Measurements from ENCODE around the gene UPB1. TPM values are rescaled to one million over a fixed set of nuclear protein-coding genes. Genes with fewer than 3 reads are reported as not detected.

The UPB1 gene
- total and polyA plus RNA-seq, 10 of the 15 experiments (the other 5 are each of a cell fraction or from before 2014, with no cell fraction given): 0.89 to 20.5 (median 3.1) TPM

- H3K4me1 ChIP-seq (ENCODE audit: control insufficient read depth, insufficient read depth, low read length): peaks cover 7% of the 10 kb centered on the region
- POLR2A ChIA-PET: interaction anchor here (1.2 to 1.5 kb wide), 2 partner anchors 25 to 43 kb away, joined by 4 to 5 read pairs; no protein-coding TSS in a partner anchor
- FAIRE-seq: no peak
- H2AFZ ChIP-seq (ENCODE audit: control insufficient read depth, low read depth, low read length): peak overlapping the region; percentile 66
- TF ChIP-seq, protein P1, sequence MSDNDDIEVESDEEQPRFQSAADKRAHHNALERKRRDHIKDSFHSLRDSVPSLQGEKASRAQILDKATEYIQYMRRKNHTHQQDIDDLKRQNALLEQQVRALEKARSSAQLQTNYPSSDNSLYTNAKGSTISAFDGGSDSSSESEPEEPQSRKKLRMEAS (IDR thresholded peaks at IDR 0.05; ENCODE audit: low read depth, low read length): no peak
- TF ChIP-seq NFYA (IDR thresholded peaks at IDR 0.05; ENCODE audit: borderline replicate concordance, low read depth, low read length) (no peak), BHLHE40 (IDR thresholded peaks at IDR 0.05; ENCODE audit: borderline replicate concordance in 1 of 2, low read depth in 2 of 2, low read length in 1 of 2) (no peak)
- BruUV-seq (replicated peaks): no TSS peak
- no peaks in the 10 kb centered on the region for H4K20me1 ChIP-seq (ENCODE audit: control insufficient read depth, insufficient read depth)
- H3K36me3 ChIP-seq (ENCODE audit: control insufficient read depth in 2 of 2, insufficient read depth in 2 of 2, low read length in 1 of 2): no peaks in the 10 kb centered on the region
- in situ Hi-C loops (cut with MboI): no loop called here
- intact Hi-C loops (cut with micrococcal nuclease; ENCODE audit: unreplicated experiment): no loop called here
- H3K79me2 ChIP-seq (ENCODE audit: control insufficient read depth, insufficient read depth, low read length): no peaks in the 10 kb centered on the region
- no peaks in the 10 kb centered on the region for H3K27me3 ChIP-seq (replicated peaks in 1 of 2; ENCODE audit: control insufficient read depth in 2 of 2, insufficient read depth in 2 of 2, low read length in 1 of 2)
- CTCF ChIA-PET: interaction anchor here (1.1 to 2.4 kb wide), 6 partner anchors 22 to 47 kb away, joined by 3 to 10 read pairs (median 4); no protein-coding TSS in a partner anchor
- SMC1A ChIA-PET (ENCODE audit: uncharacterized antibody, unreplicated experiment): interaction anchor here (0.5 to 1.9 kb wide), 8 partner anchors 17 to 50 kb away, joined by 3 to 10 read pairs (median 4); no protein-coding TSS in a partner anchor
- no peak for DNase-seq (ENCODE audit: low read depth, low spot score)
- RAD21 ChIA-PET (ENCODE audit: unreplicated experiment): interaction anchor here (2.6 kb wide), 1 partner anchor 25 kb away, joined by 13 read pairs; no protein-coding TSS in a partner anchor
- no peak overlapping the region for H3K9ac ChIP-seq (ENCODE audit: control insufficient read depth, insufficient read depth, low read length)
- 100% methylated on average over 1 of the region's 1 CpG for WGBS (ENCODE audit: insufficient coverage, insufficient replicate concordance, low lambda C conversion rate, missing lambda C conversion rate)
- H3K4me3 ChIP-seq: no peak overlapping the region
- ATAC-seq: no peak
- no peaks in the 10 kb centered on the region for H3K9me3 ChIP-seq (replicated peaks; ENCODE audit: control insufficient read depth, insufficient read depth, low read length)
- no peak overlapping the region for H3K4me2 ChIP-seq (ENCODE audit: control insufficient read depth, insufficient read depth)
- no peak overlapping the region for H3K27ac ChIP-seq (ENCODE audit: control insufficient read depth, insufficient read depth)
Measured at GRCh38 chr22:24459911-24460310, 35.2 kb upstream of the UPB1 start.

GRCh38 chr22:24460418-24461089 is 34.6 kb upstream of the UPB1 start:
- ATAC-seq (peak; percentile 97), FAIRE-seq (no peak), DNase-seq (ENCODE audit: low read depth, low spot score) (peak; percentile 42)
- 34% methylated on average over 10 of the region's 10 CpGs for WGBS (ENCODE audit: insufficient coverage, insufficient replicate concordance, low lambda C conversion rate, missing lambda C conversion rate)
- ChIA-PET POLR2A (interaction anchor here (1.0 to 1.8 kb wide), 5 partner anchors 10 to 42 kb away, joined by 3 to 5 read pairs (median 4); partner anchors contain the start of gene ADORA2A), SMC1A (ENCODE audit: uncharacterized antibody, unreplicated experiment) (interaction anchor here (0.9 to 1.9 kb wide), 12 partner anchors 9 to 68 kb away, joined by 3 to 10 read pairs (median 4); no protein-coding TSS in a partner anchor), RAD21 (ENCODE audit: unreplicated experiment) (interaction anchor here (0.9 to 2.6 kb wide), 6 partner anchors 22 to 47 kb away, joined by 3 to 13 read pairs (median 4); no protein-coding TSS in a partner anchor), CTCF (interaction anchor here (0.5 to 2.4 kb wide), 16 partner anchors 10 to 153 kb away, joined by 3 to 10 read pairs (median 4); no protein-coding TSS in a partner anchor)
- in situ Hi-C loops (cut with MboI): no loop called here
- H3K79me2 ChIP-seq (ENCODE audit: control insufficient read depth, insufficient read depth, low read length): no peaks in the 10 kb centered on the region
- H3K4me1 ChIP-seq (ENCODE audit: control insufficient read depth, insufficient read depth, low read length): peaks cover 7% of the 10 kb centered on the region
- H4K20me1 ChIP-seq (ENCODE audit: control insufficient read depth, insufficient read depth): no peaks in the 10 kb centered on the region
- H3K9ac ChIP-seq (ENCODE audit: control insufficient read depth, insufficient read depth, low read length): peak overlapping the region; percentile 30
- intact Hi-C loops (cut with micrococcal nuclease; ENCODE audit: unreplicated experiment): no loop called here
- no peaks in the 10 kb centered on the region for H3K27me3 ChIP-seq (replicated peaks in 1 of 2; ENCODE audit: control insufficient read depth in 2 of 2, insufficient read depth in 2 of 2, low read length in 1 of 2)
- TF ChIP-seq TAF1 (IDR thresholded peaks at IDR 0.05; ENCODE audit: borderline replicate concordance, low read depth, low read length) (peak; percentile 69; the same call in 1 of the 2 replicates), RUNX3 (IDR thresholded peaks at IDR 0.05; ENCODE audit: low read length) (peak; percentile 28; the same call in 1 of the 2 replicates), RELA (IDR thresholded peaks at IDR 0.05; ENCODE audit: borderline replicate concordance, partially characterized antibody) (no peak), SMAD5 (IDR thresholded peaks at IDR 0.05; ENCODE audit: low read depth) (0 out of 2 replicates have a peak, but pooled peaks have one; percentile 27), POLR2A (IDR thresholded peaks at IDR 0.05; ENCODE audit: low read depth, low read length) (peak; percentile 52), POU2F2 (IDR thresholded peaks at IDR 0.05; ENCODE audit: borderline replicate concordance, low read depth, low read length) (peak; percentile 51; the same call in 1 of the 3 replicates), YY1 (IDR thresholded peaks at IDR 0.05; ENCODE audit: low read depth, low read length) (peak; percentile 35; the same call in 1 of the 2 replicates), KDM1A (IDR thresholded peaks at IDR 0.05; ENCODE audit: borderline replicate concordance) (no peak)
- TF ChIP-seq, protein P2, sequence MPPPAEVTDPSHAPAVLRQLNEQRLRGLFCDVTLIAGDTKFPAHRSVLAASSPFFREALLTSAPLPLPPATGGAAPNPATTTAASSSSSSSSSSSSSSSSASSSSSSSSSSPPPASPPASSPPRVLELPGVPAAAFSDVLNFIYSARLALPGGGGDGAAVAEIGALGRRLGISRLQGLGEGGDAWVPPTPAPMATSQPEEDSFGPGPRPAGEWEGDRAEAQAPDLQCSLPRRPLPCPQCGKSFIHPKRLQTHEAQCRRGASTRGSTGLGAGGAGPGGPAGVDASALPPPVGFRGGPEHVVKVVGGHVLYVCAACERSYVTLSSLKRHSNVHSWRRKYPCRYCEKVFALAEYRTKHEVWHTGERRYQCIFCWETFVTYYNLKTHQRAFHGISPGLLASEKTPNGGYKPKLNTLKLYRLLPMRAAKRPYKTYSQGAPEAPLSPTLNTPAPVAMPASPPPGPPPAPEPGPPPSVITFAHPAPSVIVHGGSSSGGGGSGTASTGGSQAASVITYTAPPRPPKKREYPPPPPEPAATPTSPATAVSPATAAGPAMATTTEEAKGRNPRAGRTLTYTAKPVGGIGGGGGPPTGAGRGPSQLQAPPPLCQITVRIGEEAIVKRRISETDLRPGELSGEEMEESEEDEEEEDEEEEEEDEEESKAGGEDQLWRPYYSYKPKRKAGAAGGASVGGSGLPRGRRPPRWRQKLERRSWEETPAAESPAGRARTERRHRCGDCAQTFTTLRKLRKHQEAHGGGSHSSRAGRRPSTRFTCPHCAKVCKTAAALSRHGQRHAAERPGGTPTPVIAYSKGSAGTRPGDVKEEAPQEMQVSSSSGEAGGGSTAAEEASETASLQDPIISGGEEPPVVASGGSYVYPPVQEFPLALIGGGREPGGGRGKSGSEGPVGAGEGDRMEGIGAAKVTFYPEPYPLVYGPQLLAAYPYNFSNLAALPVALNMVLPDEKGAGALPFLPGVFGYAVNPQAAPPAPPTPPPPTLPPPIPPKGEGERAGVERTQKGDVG (CRISPR knock-in tag; IDR thresholded peaks at IDR 0.05): no peak
- H3K27ac ChIP-seq (ENCODE audit: control insufficient read depth, insufficient read depth): peak overlapping the region; percentile 9
- BruUV-seq (replicated peaks): no TSS peak
- no peaks in the 10 kb centered on the region for H3K36me3 ChIP-seq (ENCODE audit: control insufficient read depth in 2 of 2, insufficient read depth in 2 of 2, low read length in 1 of 2)
- H3K4me3 ChIP-seq: no peak overlapping the region
- peak overlapping the region; percentile 64 for H3K4me2 ChIP-seq (ENCODE audit: control insufficient read depth, insufficient read depth)
- H2AFZ ChIP-seq (ENCODE audit: control insufficient read depth, low read depth, low read length): peak overlapping the region; percentile 74
- no peaks in the 10 kb centered on the region for H3K9me3 ChIP-seq (replicated peaks; ENCODE audit: control insufficient read depth, insufficient read depth, low read length)

Measured in GM12878 (cell line).